ENCODE measurements around the gene PEA15.

Gene PEA15

GRCh38 chr1:160168609-160169369 lies 36.4 kb upstream of the PEA15 start:
- TF ChIP-seq CTCF (conservative IDR thresholded peaks at IDR 0.05), result no peak
- no peak overlapping the region for H3K27ac ChIP-seq

- no peak overlapping the region for H3K27ac ChIP-seq
- TF ChIP-seq CTCF (conservative IDR thresholded peaks at IDR 0.05), result no peak
Measured at GRCh38 chr1:160169553-160170399, 35.4 kb upstream of the PEA15 start.

GRCh38 chr1:160171354-160171753 lies 33.8 kb upstream of the PEA15 start:
- TF ChIP-seq CTCF (conservative IDR thresholded peaks at IDR 0.05), result no peak
- no peak overlapping the region for H3K27ac ChIP-seq

- no peak for TF ChIP-seq CTCF (conservative IDR thresholded peaks at IDR 0.05)
- no peak overlapping the region for H3K27ac ChIP-seq
Measured at GRCh38 chr1:160171980-160172379, 33.2 kb upstream of the PEA15 start.

- TF ChIP-seq CTCF (conservative IDR thresholded peaks at IDR 0.05), result no peak
- H3K27ac ChIP-seq, result no peak overlapping the region
Measured at GRCh38 chr1:160177231-160177630, 28.0 kb upstream of the PEA15 start.

- no peak overlapping the region for H3K27ac ChIP-seq
- no peak for TF ChIP-seq CTCF (conservative IDR thresholded peaks at IDR 0.05)
Measured at GRCh38 chr1:160177667-160178066, 27.5 kb upstream of the PEA15 start.

GRCh38 chr1:160178731-160179130 lies 26.5 kb upstream of the PEA15 start:
- H3K27ac ChIP-seq, result no peak overlapping the region
- TF ChIP-seq CTCF (conservative IDR thresholded peaks at IDR 0.05), result no peak

Measured in VCaP (cell line).